ENCODE results near the gene AKR7A3. TPM values are rescaled to one million over a fixed set of nuclear protein-coding genes. Genes with fewer than 3 reads are reported as not detected.
"Not testable (repeated sequence)": the region's sequence is repeated elsewhere in the genome, so short reads cannot be mapped to it uniquely, and the experiment has no call there.

The AKR7A3 gene
- total RNA-seq, 1 experiment from 2014 or later: 0.22 TPM

DNA sequence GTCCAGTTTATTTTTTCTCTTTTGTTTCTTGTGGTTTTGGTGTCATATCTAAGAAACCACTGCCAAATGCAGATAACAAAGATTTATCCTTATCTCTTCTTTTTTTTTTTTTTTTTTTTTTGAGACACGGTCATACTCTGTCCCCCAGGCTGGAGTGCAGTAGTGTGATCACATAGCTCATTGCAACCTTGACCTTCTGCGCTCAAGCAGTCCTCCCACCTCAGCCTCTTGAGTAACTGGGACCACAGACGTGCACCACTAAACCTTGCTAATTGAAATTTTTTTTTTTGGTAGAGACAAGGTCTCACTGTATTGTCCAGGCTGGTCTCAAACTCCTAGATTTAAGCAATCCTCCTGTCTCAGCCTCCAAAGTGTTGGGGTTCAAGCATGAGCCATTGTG lies 32.5 kb upstream of the AKR7A3 start:
- DNase-seq (ENCODE audit: extremely low read depth, low read depth): no peak

DNA sequence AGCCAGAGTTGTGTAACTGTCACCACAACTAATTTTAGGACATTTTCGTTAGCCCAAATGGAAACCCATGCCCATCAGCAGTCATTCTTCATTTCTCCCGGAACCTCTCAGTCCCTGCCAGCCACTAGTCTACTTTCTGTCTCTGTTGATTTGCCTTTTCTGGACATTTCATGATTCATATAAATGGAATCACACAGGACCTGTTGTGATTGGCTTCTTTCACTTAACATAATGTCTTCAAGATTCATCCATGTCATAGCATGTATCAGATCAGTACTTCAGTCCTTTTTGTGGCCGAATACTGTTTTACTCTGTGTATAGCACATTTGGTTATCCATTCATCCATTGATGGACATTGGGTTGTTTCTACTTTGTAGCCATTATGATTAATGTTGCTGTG lies 30.6 kb upstream of the AKR7A3 start:
- no peak for DNase-seq (ENCODE audit: extremely low read depth, low read depth)

DNA sequence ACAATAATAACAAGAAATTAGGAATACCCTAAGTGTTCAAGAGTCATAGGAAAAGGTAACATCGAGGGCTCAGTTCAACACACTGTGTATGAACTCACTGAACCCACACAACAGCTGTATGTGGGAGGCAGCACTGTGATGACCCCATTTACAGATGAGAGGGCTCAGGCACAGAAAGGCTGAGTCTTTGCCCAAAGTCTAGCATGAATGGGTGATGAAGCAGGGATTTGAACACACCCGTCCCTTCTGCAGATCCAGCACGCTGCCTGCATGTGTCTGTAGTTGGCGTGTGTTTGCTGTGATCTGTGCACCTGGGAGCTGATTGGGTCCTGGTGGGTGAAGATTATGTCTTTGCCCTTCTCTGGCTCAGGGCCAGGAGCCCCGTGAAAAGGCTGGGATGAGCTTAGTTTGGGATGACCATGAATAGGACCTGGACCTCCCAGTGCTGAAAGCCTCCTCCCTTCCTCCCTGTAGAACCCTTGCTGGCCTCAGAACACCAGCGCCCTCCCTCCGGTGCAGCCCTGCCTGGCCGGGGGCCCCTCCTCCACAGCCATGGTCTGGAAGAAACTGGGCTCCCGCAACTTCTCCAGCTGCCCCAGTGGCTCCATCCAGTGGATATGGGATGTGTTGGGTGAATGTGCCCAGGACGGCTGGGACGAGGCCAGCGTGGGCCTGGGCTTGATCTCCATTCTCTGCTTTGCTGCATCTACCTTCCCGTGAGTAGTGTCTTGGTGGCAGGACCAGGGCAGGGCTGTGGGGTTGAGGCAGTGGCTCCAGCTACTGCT lies 28.7 kb upstream of the AKR7A3 start:
- DNase-seq (ENCODE audit: extremely low read depth, low read depth): no peak

GRCh38 chr1:19315378-19316198 lies 27.0 kb upstream of the AKR7A3 start:
- DNase-seq (ENCODE audit: extremely low read depth, low read depth): no peak

DNA sequence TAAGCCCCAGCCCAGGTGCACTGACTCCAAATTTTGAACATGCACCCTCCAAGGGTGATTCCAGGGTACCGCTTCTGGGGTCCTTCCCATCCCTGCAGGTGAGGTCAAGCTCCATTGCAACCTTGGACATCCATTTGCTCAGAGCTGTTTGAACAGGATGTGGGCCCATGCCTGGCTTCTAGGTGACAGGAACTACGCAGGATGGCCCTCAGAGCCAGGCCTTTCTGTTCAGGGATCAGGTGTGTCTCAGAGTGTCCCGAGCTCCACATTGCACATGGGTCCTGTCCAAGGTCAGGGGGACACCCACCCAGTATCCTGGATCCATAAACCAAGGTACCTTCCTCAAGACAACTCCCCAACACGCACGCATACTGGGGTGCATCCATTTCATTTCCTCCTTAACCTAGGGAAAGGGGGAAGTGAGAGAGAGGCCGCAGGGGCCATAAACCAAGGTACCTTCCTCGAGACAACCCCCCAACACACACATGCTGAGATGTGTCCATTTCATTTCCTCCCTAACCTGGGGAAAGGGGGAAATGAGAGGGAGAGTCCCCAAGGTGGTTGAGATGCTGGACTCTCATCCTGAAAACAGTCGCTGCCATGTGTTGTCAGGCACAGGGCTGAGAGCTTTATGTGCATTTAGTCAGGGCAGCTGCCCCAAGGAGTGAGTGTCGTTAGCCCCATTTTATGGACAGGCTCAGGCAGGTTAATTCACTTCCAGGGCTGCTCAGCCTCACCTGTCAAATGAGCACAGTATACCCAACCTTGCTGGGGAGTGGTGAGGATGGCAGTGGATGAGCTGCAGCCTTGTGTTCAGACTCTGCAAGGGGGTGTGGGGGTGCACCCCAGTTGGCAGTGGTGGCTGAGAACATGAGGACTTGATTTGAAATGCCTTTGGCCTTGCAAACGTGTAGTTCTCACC lies 25.7 kb upstream of the AKR7A3 start:
- DNase-seq (ENCODE audit: extremely low read depth, low read depth): no peak

DNA sequence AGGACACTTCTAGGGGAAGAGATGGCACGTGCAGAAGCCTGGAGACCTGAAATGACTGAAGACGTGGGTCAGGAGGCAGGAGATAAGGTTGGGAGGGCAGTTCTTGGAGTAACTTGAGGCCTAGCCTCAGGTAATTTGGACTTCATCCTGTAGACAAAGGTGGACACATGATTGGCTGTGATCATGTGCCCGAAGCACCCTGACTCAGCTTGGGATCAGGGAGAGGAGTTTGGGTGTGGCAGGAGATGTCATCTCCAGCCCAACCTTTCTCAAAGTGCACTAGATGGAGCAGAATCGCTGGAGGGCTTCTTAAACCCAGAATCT lies 25.0 kb upstream of the AKR7A3 start:
- no peak for DNase-seq (ENCODE audit: extremely low read depth, low read depth)

DNA sequence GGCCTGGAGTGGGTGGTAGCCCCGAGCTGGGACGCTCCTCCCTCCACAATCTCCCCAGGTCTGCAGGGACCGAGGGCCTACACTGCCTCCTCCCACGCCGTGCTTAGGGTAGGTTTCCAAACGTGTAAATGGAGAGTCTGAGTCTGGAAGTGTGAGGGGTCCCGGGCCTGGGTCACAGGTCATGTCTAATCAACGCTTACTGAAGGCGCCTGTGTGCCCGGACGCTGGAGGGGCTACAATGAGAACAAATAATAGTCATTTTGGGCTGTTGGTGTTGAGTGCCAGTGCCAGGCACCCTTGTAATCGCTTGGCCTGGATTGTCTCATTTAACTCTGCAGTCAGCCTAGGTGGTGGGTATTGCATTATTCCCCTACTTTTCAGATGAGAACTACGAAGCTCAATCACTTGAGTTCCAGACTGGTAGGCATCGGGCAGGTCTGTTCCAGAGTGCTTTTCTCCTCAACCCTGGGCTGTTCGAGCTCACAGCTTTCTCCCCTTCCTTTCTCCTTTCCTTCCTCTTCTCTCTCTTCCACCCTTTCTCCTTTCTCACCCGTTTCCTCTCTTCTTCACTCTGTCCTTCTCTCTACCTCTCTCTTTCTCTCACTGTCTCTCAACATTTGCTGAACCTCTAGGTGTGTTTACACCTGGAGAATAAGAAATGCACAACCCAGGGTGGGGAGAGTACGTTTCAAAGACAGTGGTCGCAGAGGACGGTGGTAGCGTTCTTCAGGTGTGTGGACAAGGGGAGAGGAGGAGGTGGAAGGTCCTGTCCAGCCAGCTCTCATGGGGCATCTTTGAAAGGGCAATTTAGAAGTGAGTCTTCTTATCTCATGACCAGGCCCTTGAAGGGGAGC lies 24.4 kb upstream of the AKR7A3 start:
- no peak for DNase-seq (ENCODE audit: extremely low read depth, low read depth)

- DNase-seq (ENCODE audit: extremely low read depth, low read depth): peak; percentile 88
Observed at GRCh38 chr1:19311931-19312781, 23.6 kb upstream of the AKR7A3 start, which contains the start of the genes AKR7A2 and SLC66A1. Gene AKR7A2, minus strand, starts transcription at chr1:19312144. Its CDS starts 20 bp downstream, at chr1:19312124. Gene SLC66A1, plus strand, starts transcription at chr1:19312326. Its CDS starts 5,352 bp downstream, at chr1:19317678.

- no peak for DNase-seq (ENCODE audit: extremely low read depth, low read depth)
Observed at GRCh38 chr1:19311503-19311930, 22.9 kb upstream of the AKR7A3 start.

GRCh38 chr1:19310720-19311502 lies 22.3 kb upstream of the AKR7A3 start:
- no peak for DNase-seq (ENCODE audit: extremely low read depth, low read depth)

GRCh38 chr1:19310061-19310460 lies 21.5 kb upstream of the AKR7A3 start:
- DNase-seq (ENCODE audit: extremely low read depth, low read depth): no peak

DNA sequence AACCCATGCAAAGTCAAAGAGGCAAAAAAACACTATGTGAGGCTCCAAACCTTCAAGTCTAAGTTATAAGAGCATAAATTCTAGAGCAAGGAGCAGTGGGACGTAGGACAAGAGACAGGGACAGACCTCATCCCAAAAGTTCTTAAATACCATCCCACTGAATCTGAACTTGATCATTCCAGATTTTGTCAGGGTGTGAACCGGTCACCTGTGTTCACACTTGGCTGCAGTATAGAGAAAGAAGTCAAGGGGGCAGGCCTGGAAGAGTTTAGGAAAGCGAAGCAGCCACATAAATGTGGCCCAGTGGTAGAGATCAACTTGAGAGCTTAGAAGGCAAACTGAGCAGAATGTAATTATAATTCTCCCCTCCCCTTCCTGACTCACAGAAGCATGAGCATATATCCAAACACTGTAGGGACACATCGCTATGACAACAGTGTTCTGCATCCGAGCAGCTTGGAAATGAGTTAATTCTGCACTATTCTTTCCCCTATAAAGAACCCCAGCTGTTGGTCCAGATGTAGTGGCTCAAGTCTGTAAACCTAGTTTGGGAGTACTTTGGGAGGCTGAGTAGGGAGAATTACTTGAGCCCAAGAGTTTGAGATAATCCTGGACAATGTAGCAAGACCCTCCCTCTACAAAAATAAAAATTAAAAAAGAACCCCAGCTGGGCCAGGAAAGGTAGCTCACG lies 20.7 kb upstream of the AKR7A3 start:
- DNase-seq (ENCODE audit: extremely low read depth, low read depth): no peak

DNA sequence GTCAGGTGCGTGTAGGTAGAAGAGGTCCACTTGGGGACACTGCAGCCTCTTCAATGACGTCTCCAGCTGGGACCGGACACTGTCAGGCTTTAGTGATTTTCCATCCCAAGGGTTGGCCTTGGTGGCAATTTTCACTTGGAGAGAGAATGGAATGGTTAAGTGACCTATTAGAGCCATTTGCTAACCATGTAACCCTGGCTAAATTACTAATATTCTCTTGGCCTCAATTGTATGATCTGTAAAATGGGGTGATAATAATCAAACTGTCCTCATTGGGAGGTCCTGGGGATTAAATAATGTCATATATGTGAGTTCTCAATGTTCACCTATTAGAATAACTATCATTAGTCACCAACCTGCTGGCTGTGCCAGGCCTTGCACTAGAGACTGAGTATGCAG lies 19.9 kb upstream of the AKR7A3 start:
- no peak for DNase-seq (ENCODE audit: extremely low read depth, low read depth)

- DNase-seq (ENCODE audit: extremely low read depth, low read depth): no peak
Observed at GRCh38 chr1:19307794-19308508, 19.4 kb upstream of the AKR7A3 start.

- no peak for DNase-seq (ENCODE audit: extremely low read depth, low read depth)
Observed at GRCh38 chr1:19306941-19307340, 18.4 kb upstream of the AKR7A3 start.

GRCh38 chr1:19305880-19306279 lies 17.3 kb upstream of the AKR7A3 start:
- DNase-seq (ENCODE audit: extremely low read depth, low read depth): no peak

DNA sequence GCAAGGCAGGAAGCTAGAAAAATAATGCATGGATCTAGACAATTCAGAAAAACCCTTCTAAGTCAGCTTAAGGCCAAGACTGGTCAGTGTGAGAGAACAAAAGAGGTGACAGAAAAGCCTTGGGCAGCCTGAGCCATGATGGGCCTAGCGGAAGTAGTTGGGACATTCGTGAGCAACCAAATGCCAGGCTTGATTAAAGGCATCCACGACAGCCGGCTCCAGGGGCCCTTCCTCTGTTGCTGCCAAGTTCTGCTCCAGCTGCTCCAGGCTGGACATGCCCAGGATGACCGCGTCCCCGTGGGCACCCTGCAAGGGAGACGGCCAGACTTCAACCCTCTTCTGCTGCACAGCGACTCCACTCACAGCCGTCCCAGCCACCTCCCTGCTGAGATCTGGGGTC lies 15.5 kb upstream of the AKR7A3 start:
- not testable (repeated sequence) for DNase-seq (ENCODE audit: extremely low read depth, low read depth)

All from NCI-H460 (cell line).